A549 (cell line): ENCODE data around the gene AKAP6. TPM values are rescaled to one million over a fixed set of nuclear protein-coding genes. Genes with fewer than 3 reads are reported as not detected.

Source experiments
- ATAC-seq, 2 experiments: fragments of 200-7000 bp in 1 of 2; fragments of >200 bp in 1 of 2; cut with Nextera tagmentation in 1 of 2; cut with Tn5 transposase in 1 of 2; 3 replicates each; pipeline versions ENCODE4 v1.8.0 to v1.9.1; 2018 to 2020; ENCODE audit warnings: mild to moderate bottlenecking in 1 of 2, moderate library complexity in 1 of 2
- CTCF ChIA-PET: fragments of 300-600 bp; sonication (Branson Sonifier 250); formaldehyde crosslinking; extraction: SDS; loops from one replicate; lab custom pipeline; 2021; ENCODE audit warnings: antibody characterized with exemption, inconsistent platforms; lab: Yijun Ruan, JAX
- POLR2A ChIA-PET: fragments of 350-600 bp; formaldehyde crosslinking; extraction: SDS; loops from one replicate; lab custom pipeline; 2021; ENCODE audit warnings: antibody characterized with exemption, inconsistent platforms; lab: Yijun Ruan, JAX
- DNase-seq, 2 experiments: peaks; one replicate each; pipeline versions ENCODE4 v3.0.0 to v3.0.0-alpha.2; 2011 to 2016; ENCODE audit warnings: low read depth in 1 of 2, low spot score in 1 of 2
- FAIRE-seq: peaks from 2 replicates; lab custom pipeline; 2011; peaks lifted over from hg19 to GRCh38; lab: Jason Lieb, UNC
- H3K27ac ChIP-seq, 2 experiments: fragments of >200 bp; sonication (Bioruptor Twin); formaldehyde crosslinking; 3 replicates each; pipeline ENCODE4 v1.5.1; 2016 to 2017
- H3K4me1 ChIP-seq: fragments of >200 bp; sonication (Bioruptor Twin); formaldehyde crosslinking; 3 replicates; pipeline ENCODE4 v1.6.1; 2016
- H3K4me2 ChIP-seq: fragments of >200 bp; sonication (Bioruptor Twin); formaldehyde crosslinking; 3 replicates; pipeline ENCODE4 v1.6.1; 2016
- H3K4me3 ChIP-seq: fragments of >200 bp; sonication (Bioruptor Twin); formaldehyde crosslinking; 3 replicates; pipeline ENCODE4 v1.5.1; 2016
- H3K9me3 ChIP-seq: fragments of >200 bp; sonication (Bioruptor Twin); formaldehyde crosslinking; 3 replicates; pipeline ENCODE4 v1.6.1; 2016
- CHD2 ChIP-seq: fragments of 150-350 bp; IDR thresholded peaks from 2 replicates; pipeline ENCODE4 v1.6.1; 2014; ENCODE audit warnings: low read length; ENCODE audit not compliant: partially characterized antibody
- EHF ChIP-seq: fragments of 250-450 bp; sonication (Bioruptor Pico); IDR thresholded peaks from 2 replicates; pipeline ENCODE4 v1.5.0; 2020; ENCODE audit warnings: mild to moderate bottlenecking
- ELK1 ChIP-seq: fragments of 150-350 bp; IDR thresholded peaks from 2 replicates; pipeline ENCODE4 v1.6.1; 2014; ENCODE audit warnings: low read depth, mild to moderate bottlenecking, low read length
- ESRRA ChIP-seq: fragments of 150-350 bp; IDR thresholded peaks from 2 replicates; pipeline ENCODE4 v1.6.1; 2014; ENCODE audit warnings: mild to moderate bottlenecking, low read length, borderline replicate concordance
- FOSL2 ChIP-seq, 2 experiments: fragments of 450-650 bp in 1 of 2; fragments of >200 bp in 1 of 2; sonication (Bioruptor Twin) in 1 of 2; formaldehyde crosslinking; IDR thresholded peaks; 2 replicates each; pipeline versions ENCODE4 v1.5.0 to v1.6.1; 2016 to 2020; ENCODE audit warnings: mild to moderate bottlenecking in 1 of 2, moderate library complexity in 1 of 2
- FOXS1 ChIP-seq: fragments of 250-450 bp; sonication (Bioruptor Pico); IDR thresholded peaks from 2 replicates; pipeline ENCODE4 v1.5.0; 2020; ENCODE audit warnings: mild to moderate bottlenecking, moderate library complexity
- GATA3 ChIP-seq: IDR thresholded peaks from 2 replicates; pipeline ENCODE4 v1.6.1; 2012; ENCODE audit warnings: borderline replicate concordance
- HDAC2 ChIP-seq: fragments of 200-600 bp; sonication (generic); IDR thresholded peaks from 2 replicates; pipeline ENCODE4 v1.6.1; 2016
- MAFK ChIP-seq: fragments of 450-650 bp; IDR thresholded peaks from 2 replicates; pipeline ENCODE4 v1.6.1; 2014; ENCODE audit not compliant: partially characterized antibody
- MAZ ChIP-seq: fragments of 150-350 bp; IDR thresholded peaks from 2 replicates; pipeline ENCODE4 v1.6.1; 2014; ENCODE audit warnings: antibody characterized with exemption, low read depth, low read length, borderline replicate concordance
- NFE2L2 ChIP-seq: fragments of 150-350 bp; conservative IDR thresholded peaks from 2 replicates; pipeline ENCODE4 v1.6.1; 2014; ENCODE audit warnings: low read length
- POLR2A ChIP-seq: IDR thresholded peaks from 2 replicates; pipeline ENCODE4 v1.6.1; 2012; ENCODE audit warnings: mild to moderate bottlenecking, low read length
- RAD21 ChIP-seq, 2 experiments: fragments of >200 bp in 1 of 2; sonication (Bioruptor Twin) in 1 of 2; formaldehyde crosslinking in 1 of 2; IDR thresholded peaks in 1 of 2; conservative IDR thresholded peaks in 1 of 2; 2 replicates in 1 of 2; 3 replicates in 1 of 2; pipeline ENCODE4 v1.6.1; 2012 to 2018; ENCODE audit warnings: inconsistent platforms in 1 of 2
- RARB ChIP-seq: fragments of 250-450 bp; sonication (Bioruptor Pico); IDR thresholded peaks from 2 replicates; pipeline ENCODE4 v1.8.0; 2021; ENCODE audit warnings: mild to moderate bottlenecking, moderate library complexity
- REST ChIP-seq: fragments of 200-600 bp; sonication (generic); IDR thresholded peaks from 2 replicates; pipeline ENCODE4 v1.6.1; 2016; ENCODE audit warnings: antibody characterized with exemption, mild to moderate bottlenecking, moderate library complexity
- RNF2 ChIP-seq: fragments of 200-600 bp; sonication (generic); IDR thresholded peaks from 2 replicates; pipeline ENCODE4 v1.6.1; 2016; ENCODE audit warnings: low read depth, mild to moderate bottlenecking, antibody characterized with exemption, moderate library complexity, borderline replicate concordance
- ZSCAN20 ChIP-seq: fragments of 250-450 bp; sonication (Bioruptor Pico); IDR thresholded peaks from 2 replicates; pipeline ENCODE4 v1.8.0; 2022; ENCODE audit warnings: mild to moderate bottlenecking, moderate library complexity
- WGBS: methylation state at CpG from one replicate; pipeline ENCODE4 v1.1.6; 2017; ENCODE audit errors: missing lambda C conversion rate; 5-methylcytosine and 5-hydroxymethylcytosine counted together
- polyA plus RNA-seq, 4 experiments: library from polyadenylated mRNA; depleted of rRNA in 3 of 4; stranded (reverse); fragments of >200 nt; fragmentation: RNase III in 1 of 4; extraction: RNeasy Plus Mini Kit Qiagen cat#74134 plus additional on column Dnase treatment in 1 of 4; gene quantifications; 2 replicates in 3 of 4; 3 replicates in 1 of 4; pipeline ENCODE4 v1.2.3, GENCODE V29; 2011 to 2017
- TF ChIP-seq, protein P1 (sequence below): fragments of 250-450 bp; sonication (Bioruptor Pico); IDR thresholded peaks from 2 replicates; pipeline ENCODE4 v1.5.0; 2021; ENCODE audit warnings: mild to moderate bottlenecking, moderate library complexity, borderline replicate concordance
- TF ChIP-seq, protein P2 (sequence below): fragments of 250-450 bp; sonication (Bioruptor Pico); IDR thresholded peaks from 2 replicates; pipeline ENCODE4 v1.5.0; 2020; ENCODE audit warnings: low read depth, mild to moderate bottlenecking, moderate library complexity

The AKAP6 gene
- polyA plus RNA-seq, 2 of the 4 experiments (the other 2 are of a cell fraction), result 0.27 to 1.9 TPM

DNA sequence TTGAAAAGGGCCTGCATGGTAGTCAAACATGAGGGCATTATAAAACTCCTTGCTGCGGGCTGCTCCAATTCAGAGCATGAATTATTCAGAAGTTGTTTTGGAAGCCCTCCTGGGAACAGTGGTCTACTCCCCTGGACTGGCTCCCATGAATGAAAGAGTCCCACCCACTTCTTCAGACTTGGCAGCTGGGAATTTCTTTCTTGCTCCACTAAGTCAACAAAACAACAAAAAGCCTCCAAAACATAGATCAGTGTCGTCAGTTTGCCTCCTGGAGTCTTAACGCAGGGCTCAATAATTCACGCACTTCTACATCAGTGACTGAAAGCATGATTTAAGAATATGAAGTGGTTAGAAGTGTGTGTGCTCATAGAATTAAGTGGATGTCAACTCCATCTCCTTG is 37.9 kb downstream of the AKAP6 start:
- Histone ChIP-seq H3K4me1 (peaks cover 27% of the 10 kb centered on the region), H3K4me3 (no peak overlapping the region), H3K9me3 (no peaks in the 10 kb centered on the region)
- ATAC-seq, result no peak
- no peak for DNase-seq
- POLR2A ChIA-PET, result no interaction called here
- WGBS, result 69% methylated on average over 4 of the region's 4 CpGs
- no peak for FAIRE-seq
- TF ChIP-seq ESRRA (no peak), NFE2L2 (no peak), ELK1 (no peak)
- TF ChIP-seq, all 56 proteins: peak for 0
- Histone ChIP-seq H3K27ac (0 out of 6 replicates have a peak overlapping the region, but pooled peaks of 1 of the 2 experiments have one; percentile 19), H3K4me2 (no peak overlapping the region; the same call in 2 of the 3 replicates)
- CTCF ChIA-PET, result interaction anchor here (0.5 to 1.3 kb wide), 3 partner anchors 51 to 1001 kb away, joined by 3 to 4 read pairs (median 3); no protein-coding TSS in a partner anchor

- FAIRE-seq (no peak), DNase-seq (no peak), ATAC-seq (no peak)
- TF ChIP-seq, protein P1, sequence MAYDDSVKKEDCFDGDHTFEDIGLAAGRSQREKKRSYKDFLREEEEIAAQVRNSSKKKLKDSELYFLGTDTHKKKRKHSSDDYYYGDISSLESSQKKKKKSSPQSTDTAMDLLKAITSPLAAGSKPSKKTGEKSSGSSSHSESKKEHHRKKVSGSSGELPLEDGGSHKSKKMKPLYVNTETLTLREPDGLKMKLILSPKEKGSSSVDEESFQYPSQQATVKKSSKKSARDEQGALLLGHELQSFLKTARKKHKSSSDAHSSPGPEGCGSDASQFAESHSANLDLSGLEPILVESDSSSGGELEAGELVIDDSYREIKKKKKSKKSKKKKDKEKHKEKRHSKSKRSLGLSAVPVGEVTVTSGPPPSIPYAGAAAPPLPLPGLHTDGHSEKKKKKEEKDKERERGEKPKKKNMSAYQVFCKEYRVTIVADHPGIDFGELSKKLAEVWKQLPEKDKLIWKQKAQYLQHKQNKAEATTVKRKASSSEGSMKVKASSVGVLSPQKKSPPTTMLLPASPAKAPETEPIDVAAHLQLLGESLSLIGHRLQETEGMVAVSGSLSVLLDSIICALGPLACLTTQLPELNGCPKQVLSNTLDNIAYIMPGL (CRISPR knock-in tag), result no peak
- TF ChIP-seq REST (no peak), CHD2 (no peak), RARB (CRISPR knock-in tag) (no peak), HDAC2 (no peak), ESRRA (no peak), GATA3 (no peak), FOXS1 (CRISPR knock-in tag) (no peak), POLR2A (no peak), RAD21 (conservative IDR thresholded peaks at IDR 0.05 in 1 of 2, IDR thresholded peaks at IDR 0.05 in 1 of 2) (no peak), RNF2 (no peak), EHF (CRISPR knock-in tag) (no peak), MAFK (no peak), FOSL2 (IDR thresholded peaks at IDR 0.05) (no peak), FOSL2 (CRISPR knock-in tag; IDR thresholded peaks at IDR 0.05) (no peak), ZSCAN20 (no peak), MAZ (no peak)
- TF ChIP-seq, protein P2, sequence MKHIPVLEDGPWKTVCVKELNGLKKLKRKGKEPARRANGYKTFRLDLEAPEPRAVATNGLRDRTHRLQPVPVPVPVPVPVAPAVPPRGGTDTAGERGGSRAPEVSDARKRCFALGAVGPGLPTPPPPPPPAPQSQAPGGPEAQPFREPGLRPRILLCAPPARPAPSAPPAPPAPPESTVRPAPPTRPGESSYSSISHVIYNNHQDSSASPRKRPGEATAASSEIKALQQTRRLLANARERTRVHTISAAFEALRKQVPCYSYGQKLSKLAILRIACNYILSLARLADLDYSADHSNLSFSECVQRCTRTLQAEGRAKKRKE (CRISPR knock-in tag), result no peak
- ChIA-PET POLR2A (no interaction called here), CTCF (interaction anchor here (1.3 kb wide), 1 partner anchor 113 kb away, joined by 4 read pairs; no protein-coding TSS in a partner anchor)
- H3K4me2 ChIP-seq, result no peak overlapping the region
- H3K27ac ChIP-seq, result no peak overlapping the region
- peaks cover 29% of the 10 kb centered on the region for H3K4me1 ChIP-seq
- H3K4me3 ChIP-seq, result no peak overlapping the region
- no peaks in the 10 kb centered on the region for H3K9me3 ChIP-seq
These were observed 38.4 kb downstream of the AKAP6 start for GRCh38 chr14:32367516-32367915.
